Coronary artery (tissue), 2 donors: ENCODE measurements around the gene VWA3B.

Experiments used
- DNase-seq: peaks from one replicate; pipeline ENCODE4 v3.0.0-alpha.2; 2017; ENCODE audit warnings: low spot score
- H3K27ac ChIP-seq, 2 donors: fragments of 200-600 bp; sonication (generic); one replicate each; pipeline ENCODE4 v1.5.1; 2016 to 2019
- H3K4me3 ChIP-seq: fragments of 200-600 bp; sonication (generic); 2 replicates; pipeline ENCODE4 v1.5.1; 2016; ENCODE audit warnings: mild to moderate bottlenecking, moderate library complexity
- CTCF ChIP-seq: fragments of 200-600 bp; sonication (generic); IDR thresholded peaks from one replicate; pipeline ENCODE4 v1.5.1; 2019; ENCODE audit warnings: antibody characterized with exemption

The VWA3B gene

GRCh38 chr2:98153481-98153880 is 66.5 kb downstream of the VWA3B start:
- no peak overlapping the region for H3K4me3 ChIP-seq
- no peak for DNase-seq
- TF ChIP-seq CTCF: no peak
- peak overlapping the region; percentile 63 to 67 for H3K27ac ChIP-seq

DNA sequence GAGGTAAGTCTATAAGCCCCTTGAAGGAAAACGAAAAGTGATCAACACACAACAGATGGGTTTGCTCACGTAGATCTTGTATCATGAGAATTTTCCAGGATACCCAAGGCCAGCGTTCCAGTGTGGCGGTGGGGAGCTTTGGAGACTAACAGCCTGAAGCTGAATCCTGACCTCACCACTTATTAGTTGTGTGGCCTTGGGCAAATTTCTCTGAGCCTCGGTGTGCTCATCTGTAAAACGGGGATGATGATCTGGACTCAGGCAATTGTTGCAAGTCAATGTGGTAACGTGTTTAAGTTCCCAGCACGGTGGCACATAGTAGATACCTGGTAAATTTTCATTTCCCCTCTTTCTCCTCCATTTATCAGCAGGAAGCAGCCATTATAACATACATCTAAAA is 68.3 kb downstream of the VWA3B start:
- Histone ChIP-seq H3K27ac (no peak overlapping the region), H3K4me3 (no peak overlapping the region)
- TF ChIP-seq CTCF: no peak
- DNase-seq: no peak

DNA sequence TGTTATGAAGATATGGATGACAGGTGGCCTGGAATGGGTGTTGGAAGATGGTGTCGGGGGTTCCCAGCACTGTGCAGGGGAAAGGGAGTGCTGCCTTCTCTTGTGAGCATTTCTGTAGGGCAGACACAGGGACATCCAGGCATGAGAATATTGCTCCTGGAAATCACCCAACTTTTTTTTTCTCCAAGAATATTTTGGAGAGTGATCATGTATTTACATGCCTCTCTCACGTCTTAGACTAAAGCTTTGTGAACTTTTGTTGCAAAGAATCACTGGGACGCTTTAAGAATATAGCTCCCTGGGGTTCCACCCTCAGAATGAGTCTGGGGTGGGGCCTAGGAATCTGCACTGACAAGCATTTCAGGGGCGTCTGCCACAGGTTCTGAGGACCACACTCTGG is 68.7 kb downstream of the VWA3B start:
- no peak for TF ChIP-seq CTCF
- Histone ChIP-seq H3K4me3 (no peak overlapping the region), H3K27ac (no peak overlapping the region)
- no peak for DNase-seq

DNA sequence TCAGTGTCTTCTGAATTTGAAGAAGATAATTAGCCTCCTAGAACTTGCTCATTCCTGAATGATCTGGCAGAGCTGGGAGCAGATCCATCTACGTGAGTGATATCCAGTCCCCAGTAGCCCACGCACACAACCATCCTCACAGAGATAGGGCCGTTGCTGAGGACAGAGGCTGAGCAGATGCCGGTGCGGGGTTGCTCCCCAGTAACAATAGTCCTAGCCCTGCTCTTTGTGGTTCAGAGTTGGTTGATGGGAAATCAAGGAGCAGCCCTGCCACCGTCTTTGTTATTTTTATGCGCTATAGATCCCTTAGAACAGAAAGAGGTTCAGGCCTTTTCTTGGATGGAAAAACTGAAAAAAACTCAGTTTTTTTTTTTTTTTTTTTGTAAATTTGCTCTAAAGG is 69.3 kb downstream of the VWA3B start:
- no peak overlapping the region for H3K27ac ChIP-seq
- no peak for TF ChIP-seq CTCF
- DNase-seq: no peak
- no peak overlapping the region for H3K4me3 ChIP-seq

DNA sequence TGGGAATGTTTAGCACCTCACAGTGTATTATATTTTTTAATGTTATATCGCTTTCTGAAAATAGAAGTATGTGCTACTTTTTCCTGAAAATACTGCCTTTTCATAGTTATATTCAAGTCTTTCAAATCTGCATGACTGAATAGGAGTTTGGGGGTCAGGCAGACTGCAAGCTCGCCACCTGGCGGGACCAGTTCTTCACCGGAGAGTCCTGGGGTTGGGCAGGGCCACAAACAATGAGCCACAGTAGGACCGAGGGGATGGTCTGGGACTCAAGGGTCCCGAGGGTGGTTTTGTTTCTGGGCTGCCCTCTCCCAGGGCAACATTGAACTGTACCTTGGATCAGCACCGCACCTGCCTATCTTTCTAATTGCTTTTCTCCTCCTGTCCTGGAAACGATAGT is 70.6 kb downstream of the VWA3B start:
- no peak for DNase-seq
- H3K27ac ChIP-seq: peak overlapping the region; percentile 63 to 89

DNA sequence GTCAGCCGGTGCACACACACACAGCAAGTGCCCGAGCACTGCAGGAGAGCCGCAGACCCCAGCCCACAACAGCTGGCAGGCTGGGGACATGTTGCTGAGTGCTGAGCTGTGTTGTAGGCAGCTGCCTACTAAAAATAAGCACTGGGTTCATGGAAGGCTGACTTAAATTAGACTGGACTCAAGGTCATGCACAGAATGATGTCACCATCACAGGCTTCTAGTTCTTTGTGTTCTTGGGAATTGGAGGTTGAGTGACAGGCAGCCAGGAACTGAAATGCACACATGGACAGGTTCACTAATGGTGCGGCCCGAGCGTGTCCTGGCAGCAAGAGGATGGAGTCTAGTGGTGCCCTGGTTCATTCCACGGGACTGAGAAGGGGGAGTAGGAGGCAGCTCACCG is 71.3 kb downstream of the VWA3B start:
- Histone ChIP-seq H3K4me3 (no peak overlapping the region), H3K27ac (peak overlapping the region; percentile 83 to 89)
- no peak for DNase-seq
- no peak for TF ChIP-seq CTCF

More for the DNA sequence above, 70.6 kb downstream of the VWA3B start:
- TF ChIP-seq CTCF: no peak
- H3K4me3 ChIP-seq: no peak overlapping the region

GRCh38 chr2:98160554-98160953 is 73.6 kb downstream of the VWA3B start:
- peak overlapping the region; percentile 83 to 93 for H3K27ac ChIP-seq
- no peak overlapping the region for H3K4me3 ChIP-seq
- DNase-seq: no peak
- no peak for TF ChIP-seq CTCF
